K562 (cell line): ENCODE results near the gene LRRC8A. TPM values are rescaled to one million over a fixed set of nuclear protein-coding genes. Genes with fewer than 3 reads are reported as not detected.

Experiments used
- ATF1 ChIP-seq, 2 experiments: fragments of 450-650 bp in 1 of 2; IDR thresholded peaks; 2 replicates each; pipeline ENCODE4 v1.6.1; 2016; ENCODE audit warnings: missing compliant biosample characterization in 1 of 2, missing genetic modification characterization in 1 of 2
- BDP1 ChIP-seq: IDR thresholded peaks from 3 replicates; pipeline ENCODE4 v1.6.1; 2011; ENCODE audit not compliant: insufficient read length, insufficient read depth
- BRCA1 ChIP-seq, 2 experiments: fragments of 450-650 bp in 1 of 2; sonication (generic) in 1 of 2; formaldehyde crosslinking in 1 of 2; IDR thresholded peaks; 2 replicates each; pipeline versions ENCODE4 v1.5.0 to v1.6.1; 2017 to 2020; ENCODE audit warnings: mild to moderate bottlenecking in 1 of 2, missing genetic modification reagents in 1 of 2
- CBX3 ChIP-seq, 2 experiments: IDR thresholded peaks; 1 replicate in 1 of 2; 2 replicates in 1 of 2; pipeline ENCODE4 v1.6.1; 2012; ENCODE audit warnings: inconsistent platforms in 2 of 2, low read length in 2 of 2, borderline replicate concordance in 1 of 2, control low read depth in 1 of 2
- CHD1 ChIP-seq: fragments of 200-600 bp; sonication (generic); IDR thresholded peaks from one replicate; pipeline ENCODE4 v1.6.1; 2012; ENCODE audit warnings: mild to moderate bottlenecking, moderate library complexity, low read length, inconsistent platforms
- CHD4 ChIP-seq: fragments of 200-600 bp; sonication (generic); IDR thresholded peaks from 3 replicates; pipeline ENCODE4 v1.6.1; 2012; ENCODE audit warnings: low read depth, mild to moderate bottlenecking, mixed read lengths, low read length, inconsistent platforms; ENCODE audit not compliant: insufficient read depth, insufficient replicate concordance, poor library complexity, severe bottlenecking
- EP300 ChIP-seq: IDR thresholded peaks from 2 replicates; pipeline ENCODE4 v1.6.1; 2012; ENCODE audit warnings: low read length, improper control_type of control experiment
- NR2F6 ChIP-seq: fragments of 450-650 bp; formaldehyde crosslinking; IDR thresholded peaks from 2 replicates; pipeline ENCODE4 v1.4.0; 2020; ENCODE audit warnings: mild to moderate bottlenecking
- PCBP1 ChIP-seq: fragments of 200-400 bp; formaldehyde crosslinking; IDR thresholded peaks from 2 replicates; pipeline ENCODE4 v1.6.1; 2018; ENCODE audit warnings: mild to moderate bottlenecking, low read depth, low read length; ENCODE audit not compliant: poor library complexity, severe bottlenecking
- PHB2 ChIP-seq: fragments of 450-650 bp; IDR thresholded peaks from 2 replicates; pipeline ENCODE4 v1.6.1; 2017; ENCODE audit warnings: low read depth
- RBM22 ChIP-seq: fragments of 200-400 bp; formaldehyde crosslinking; IDR thresholded peaks from 2 replicates; pipeline ENCODE4 v1.6.1; 2018; ENCODE audit warnings: low read length, low read depth; ENCODE audit not compliant: poor library complexity, severe bottlenecking
- SAFB2 ChIP-seq: fragments of 200-400 bp; formaldehyde crosslinking; IDR thresholded peaks from 2 replicates; pipeline ENCODE4 v1.6.1; 2018; ENCODE audit warnings: borderline replicate concordance, low read length, low read depth, moderate library complexity; ENCODE audit not compliant: severe bottlenecking
- SMAD4 ChIP-seq: fragments of 250-450 bp; sonication (Bioruptor Pico); conservative IDR thresholded peaks from 2 replicates; pipeline ENCODE4 v1.8.0; 2021; ENCODE audit warnings: inconsistent platforms, mild to moderate bottlenecking, moderate library complexity
- ZBTB49 ChIP-seq: sonication (generic); formaldehyde crosslinking; IDR thresholded peaks from 2 replicates; pipeline ENCODE4 v1.8.0; 2022; ENCODE audit warnings: missing genetic modification reagents, mild to moderate bottlenecking, borderline replicate concordance
- ZKSCAN1 ChIP-seq: fragments of 150-350 bp; IDR thresholded peaks from 2 replicates; pipeline ENCODE4 v1.6.1; 2016; ENCODE audit warnings: low read depth, low read length
- ZNF140 ChIP-seq: fragments of 250-450 bp; sonication (Bioruptor Pico); IDR thresholded peaks from 2 replicates; pipeline ENCODE4 v1.8.0; 2021; ENCODE audit warnings: moderate library complexity, mild to moderate bottlenecking, inconsistent platforms
- ZNF445 ChIP-seq: fragments of 250-450 bp; sonication (Bioruptor Pico); IDR thresholded peaks from 2 replicates; pipeline ENCODE4 v1.4.0; 2020; ENCODE audit warnings: low read depth, mild to moderate bottlenecking, moderate library complexity
- ZNF449 ChIP-seq: fragments of 250-450 bp; sonication (Bioruptor Pico); IDR thresholded peaks from 2 replicates; pipeline ENCODE4 v1.8.0; 2022; ENCODE audit warnings: moderate library complexity, mild to moderate bottlenecking, inconsistent platforms
- ZNF644 ChIP-seq: fragments of 200-800 bp; sonication (Bioruptor generic); IDR thresholded peaks from 2 replicates; pipeline ENCODE4 v1.6.1; 2016; ENCODE audit warnings: low read depth, missing genetic modification characterization, missing compliant biosample characterization
- ZNF696 ChIP-seq: fragments of 250-450 bp; sonication (Bioruptor Pico); conservative IDR thresholded peaks from 2 replicates; pipeline ENCODE4 v1.4.0; 2020; ENCODE audit warnings: mild to moderate bottlenecking, moderate library complexity
- ZSCAN29 ChIP-seq: fragments of 450-650 bp; IDR thresholded peaks from 2 replicates; pipeline ENCODE4 v1.6.1; 2017
- polyA plus RNA-seq, 8 experiments: library from polyadenylated mRNA; depleted of rRNA in 4 of 8; stranded (reverse) in 5 of 8; unstranded in 3 of 8; fragments of >200 nt; fragmentation: Nextera tagmentation in 2 of 8; fragmentation: Illumina TruSeq in 1 of 8; extraction: Ambion mirVana in 2 of 8; extraction: Trizol in 1 of 8; gene quantifications; 2 replicates each; pipeline versions ENCODE4 v1.2.1 to v1.2.3, GENCODE V29; 2011 to 2014; ENCODE audit warnings: inconsistent platforms in 1 of 8, missing spikeins in 1 of 8
- total RNA-seq, 7 experiments: library from RNA; depleted of rRNA in 6 of 7; stranded (reverse); fragments of >200 nt in 6 of 7; fragmentation: Illumina TruSeq in 2 of 7; extraction: Trizol in 2 of 7; gene quantifications; 2 replicates each; pipeline versions ENCODE4 v1.2.1 to v1.2.3, GENCODE V29; 2011 to 2021; ENCODE audit warnings: low replicate concordance in 1 of 7
- TF ChIP-seq, protein P1 (sequence below): fragments of 450-650 bp; IDR thresholded peaks from 2 replicates; pipeline ENCODE4 v1.6.1; 2016; ENCODE audit warnings: mild to moderate bottlenecking

LRRC8A gene
- total and polyA plus RNA-seq, 9 of the 15 experiments (the other 6 are each of a cell fraction or from before 2014, with no cell fraction given): 2.9 to 24.7 (median 8.9) TPM

GRCh38 chr9:128881884-128882676 lies at the start of gene LRRC8A, which contains the start of gene KYAT1 (continued):
- TF ChIP-seq NR2F6 (CRISPR knock-in tag) (no peak), ZKSCAN1 (no peak), ZSCAN29 (no peak), ZNF644 (tag) (no peak), RBM22 (no peak), BDP1 (no peak), ZBTB49 (no peak), BRCA1 (IDR thresholded peaks at IDR 0.05) (no peak), BRCA1 (CRISPR knock-in tag; IDR thresholded peaks at IDR 0.05) (no peak), SMAD4 (peak; percentile 63; the same call in 1 of the 2 replicates), ZNF445 (CRISPR knock-in tag) (no peak), EP300 (no peak), SAFB2 (no peak), ZNF449 (CRISPR knock-in tag) (no peak), PHB2 (no peak), ATF1 (CRISPR knock-in tag; IDR thresholded peaks at IDR 0.05) (peak; percentile 74), ATF1 (tag; IDR thresholded peaks at IDR 0.05) (peak; percentile 98), PCBP1 (peak; percentile 83), ZNF696 (no peak), CHD1 (peak; percentile 41), CBX3 (IDR thresholded peaks at IDR 0.05; ENCODE audit: borderline replicate concordance in 1 of 2, low read length in 2 of 2) (0 out of 3 replicates have a peak, but pooled peaks of 1 of the 2 experiments have one; percentile 13), ZNF140 (CRISPR knock-in tag) (no peak), CHD4 (no peak)
- TF ChIP-seq, protein P1, sequence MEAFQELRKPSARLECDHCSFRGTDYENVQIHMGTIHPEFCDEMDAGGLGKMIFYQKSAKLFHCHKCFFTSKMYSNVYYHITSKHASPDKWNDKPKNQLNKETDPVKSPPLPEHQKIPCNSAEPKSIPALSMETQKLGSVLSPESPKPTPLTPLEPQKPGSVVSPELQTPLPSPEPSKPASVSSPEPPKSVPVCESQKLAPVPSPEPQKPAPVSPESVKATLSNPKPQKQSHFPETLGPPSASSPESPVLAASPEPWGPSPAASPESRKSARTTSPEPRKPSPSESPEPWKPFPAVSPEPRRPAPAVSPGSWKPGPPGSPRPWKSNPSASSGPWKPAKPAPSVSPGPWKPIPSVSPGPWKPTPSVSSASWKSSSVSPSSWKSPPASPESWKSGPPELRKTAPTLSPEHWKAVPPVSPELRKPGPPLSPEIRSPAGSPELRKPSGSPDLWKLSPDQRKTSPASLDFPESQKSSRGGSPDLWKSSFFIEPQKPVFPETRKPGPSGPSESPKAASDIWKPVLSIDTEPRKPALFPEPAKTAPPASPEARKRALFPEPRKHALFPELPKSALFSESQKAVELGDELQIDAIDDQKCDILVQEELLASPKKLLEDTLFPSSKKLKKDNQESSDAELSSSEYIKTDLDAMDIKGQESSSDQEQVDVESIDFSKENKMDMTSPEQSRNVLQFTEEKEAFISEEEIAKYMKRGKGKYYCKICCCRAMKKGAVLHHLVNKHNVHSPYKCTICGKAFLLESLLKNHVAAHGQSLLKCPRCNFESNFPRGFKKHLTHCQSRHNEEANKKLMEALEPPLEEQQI: no peak
